ENCODE measurements around the gene IQCM.

IQCM gene

DNA sequence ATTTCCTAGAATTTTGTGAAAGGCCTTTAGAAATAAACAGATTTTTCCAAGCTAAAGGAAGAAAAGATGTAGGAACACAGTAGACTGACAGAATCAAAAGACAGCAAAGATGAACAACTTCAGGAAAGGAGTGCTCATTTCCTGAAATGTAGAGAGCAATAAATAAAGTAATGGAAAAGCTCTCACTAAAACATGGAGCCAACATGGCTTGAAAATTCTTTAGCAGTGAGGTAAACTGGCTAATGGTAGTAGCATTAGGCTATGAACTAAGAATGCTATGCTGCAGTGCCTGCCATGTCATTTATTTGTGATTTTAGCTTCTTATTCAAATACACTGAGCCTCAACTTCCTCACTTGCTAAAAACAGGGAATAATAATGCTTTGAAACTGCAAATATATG is 108.7 kb downstream of the IQCM start:
- H3K9me3 ChIP-seq (ENCODE audit: control insufficient read depth, low read length): no peaks in the 10 kb centered on the region
- H3K36me3 ChIP-seq (ENCODE audit: control insufficient read depth, insufficient read depth, low read length): no peaks in the 10 kb centered on the region
- H2AFZ ChIP-seq: no peak overlapping the region
- no peak overlapping the region for H3K27ac ChIP-seq
- no peaks in the 10 kb centered on the region for H3K4me1 ChIP-seq
- no peak overlapping the region for H3K4me2 ChIP-seq (ENCODE audit: low read length)
- no peak for TF ChIP-seq CTCF (IDR thresholded peaks at IDR 0.05)
- H3K4me3 ChIP-seq (ENCODE audit: low read depth, low read length): no peak overlapping the region
- no peak overlapping the region for H3K9ac ChIP-seq
- no peaks in the 10 kb centered on the region for H3K27me3 ChIP-seq (ENCODE audit: control insufficient read depth, insufficient read depth, low read length)
- no peaks in the 10 kb centered on the region for H3K79me2 ChIP-seq

DNA sequence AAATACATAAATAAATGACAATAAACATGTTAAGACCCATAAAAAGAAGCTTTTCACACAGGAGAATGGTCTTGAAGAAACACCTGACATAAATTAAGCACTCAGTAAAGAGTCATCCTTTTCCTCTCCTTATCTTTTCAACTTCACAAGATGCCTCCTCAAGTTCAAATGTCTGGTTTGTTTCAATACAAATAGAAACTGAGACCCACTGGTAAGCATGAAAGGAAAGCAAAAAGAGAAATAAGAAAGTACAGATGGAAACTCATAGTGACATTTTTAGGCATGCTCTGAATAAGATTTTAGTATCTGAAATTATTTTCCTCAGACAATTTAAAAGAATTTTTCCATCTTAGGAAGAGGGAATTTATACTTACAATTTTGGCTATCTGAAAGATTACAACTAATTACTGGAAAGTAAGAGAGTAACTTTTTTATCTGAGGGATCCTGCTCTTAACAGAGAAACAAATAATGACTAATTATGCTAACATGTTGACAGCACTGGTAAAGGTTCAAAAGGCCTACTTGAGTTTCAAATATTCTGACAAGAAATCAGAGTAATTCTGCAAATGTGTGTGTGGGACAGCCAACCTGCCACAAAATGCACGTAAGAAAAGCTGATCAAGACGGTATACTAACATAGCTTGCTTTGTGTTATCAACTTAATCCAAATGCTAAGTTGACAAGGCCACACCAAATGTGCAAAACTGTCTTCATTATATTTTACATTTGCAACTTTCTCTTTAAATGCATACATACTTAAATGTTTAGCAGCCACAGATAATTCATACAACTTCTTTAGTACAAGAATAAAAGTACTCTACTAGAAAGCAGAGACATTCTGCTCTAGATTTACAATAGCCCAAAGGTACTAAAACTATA is 113.0 kb downstream of the IQCM start:
- no peaks in the 10 kb centered on the region for H3K79me2 ChIP-seq
- H3K4me1 ChIP-seq: no peaks in the 10 kb centered on the region
- H3K4me2 ChIP-seq (ENCODE audit: low read length): no peak overlapping the region
- H3K9me3 ChIP-seq (ENCODE audit: control insufficient read depth, low read length): no peaks in the 10 kb centered on the region
- H2AFZ ChIP-seq: no peak overlapping the region
- no peak overlapping the region for H3K9ac ChIP-seq
- no peak overlapping the region for H3K27ac ChIP-seq
- H3K27me3 ChIP-seq (ENCODE audit: control insufficient read depth, insufficient read depth, low read length): no peaks in the 10 kb centered on the region
- no peak for TF ChIP-seq CTCF (IDR thresholded peaks at IDR 0.05)
- H3K36me3 ChIP-seq (ENCODE audit: control insufficient read depth, insufficient read depth, low read length): no peaks in the 10 kb centered on the region
- no peak overlapping the region for H3K4me3 ChIP-seq (ENCODE audit: low read depth, low read length)

DNA sequence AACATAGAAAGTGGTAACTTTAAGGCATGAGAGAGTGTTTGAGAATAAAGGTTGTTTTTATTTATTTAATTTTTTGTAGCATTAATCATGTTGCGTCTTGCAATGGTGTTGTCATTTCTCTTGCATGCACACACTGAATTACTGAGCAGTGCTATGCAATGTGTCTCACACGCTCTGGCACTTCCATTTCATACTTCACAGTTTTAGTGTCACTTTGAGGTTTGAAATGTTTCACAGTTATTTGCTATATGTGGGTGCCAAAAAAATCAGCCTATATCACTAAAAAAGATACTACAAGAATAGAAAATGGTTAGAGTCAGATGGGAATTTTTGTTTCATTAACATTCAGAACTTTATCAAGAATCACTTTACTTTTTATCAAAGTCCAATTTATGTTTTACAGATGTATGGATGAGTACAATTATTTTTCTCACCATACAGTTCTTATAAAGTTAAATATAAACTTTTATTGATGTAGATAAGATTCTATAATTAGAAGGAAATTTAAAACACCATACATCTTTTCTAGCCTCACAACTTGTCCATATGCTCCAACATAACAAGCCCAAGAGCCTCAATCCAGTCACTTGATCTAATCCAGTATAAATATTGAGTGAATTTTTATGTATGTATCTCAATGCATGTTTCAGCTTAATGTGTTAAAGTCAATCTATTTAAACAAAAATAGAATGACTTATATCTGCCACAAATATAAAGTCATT is 114.0 kb downstream of the IQCM start:
- Histone ChIP-seq H3K4me2 (ENCODE audit: low read length) (no peak overlapping the region), H3K9ac (no peak overlapping the region), H3K79me2 (no peaks in the 10 kb centered on the region), H3K4me3 (ENCODE audit: low read depth, low read length) (no peak overlapping the region), H3K4me1 (no peaks in the 10 kb centered on the region), H3K27me3 (ENCODE audit: control insufficient read depth, insufficient read depth, low read length) (no peaks in the 10 kb centered on the region), H2AFZ (no peak overlapping the region), H3K36me3 (ENCODE audit: control insufficient read depth, insufficient read depth, low read length) (no peaks in the 10 kb centered on the region), H3K9me3 (ENCODE audit: control insufficient read depth, low read length) (no peaks in the 10 kb centered on the region), H3K27ac (no peak overlapping the region)
- no peak for TF ChIP-seq CTCF (IDR thresholded peaks at IDR 0.05)

DNA sequence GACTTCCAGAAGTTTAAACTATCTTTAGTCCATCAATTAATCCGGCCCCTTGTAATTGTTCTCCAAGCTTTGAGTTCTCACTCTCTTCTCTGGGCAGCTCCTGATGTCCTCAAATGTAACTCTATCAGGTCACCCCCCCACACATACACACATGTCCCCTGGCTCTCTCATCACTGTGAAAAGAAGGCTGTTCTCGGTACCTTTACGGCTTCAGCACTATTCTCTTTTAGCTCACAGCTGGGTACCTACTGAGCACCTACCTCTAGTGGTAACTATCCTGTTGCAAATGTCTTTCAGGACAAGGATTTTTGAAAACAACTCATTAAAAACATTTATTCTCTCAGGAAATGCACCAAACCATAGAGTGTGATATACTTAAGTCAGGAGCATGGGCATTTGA is 115.4 kb downstream of the IQCM start:
- H3K27ac ChIP-seq: no peak overlapping the region
- H3K27me3 ChIP-seq (ENCODE audit: control insufficient read depth, insufficient read depth, low read length): no peaks in the 10 kb centered on the region
- H3K4me2 ChIP-seq (ENCODE audit: low read length): no peak overlapping the region
- H3K79me2 ChIP-seq: no peaks in the 10 kb centered on the region
- H2AFZ ChIP-seq: no peak overlapping the region
- H3K4me1 ChIP-seq: no peaks in the 10 kb centered on the region
- H3K9me3 ChIP-seq (ENCODE audit: control insufficient read depth, low read length): no peaks in the 10 kb centered on the region
- H3K36me3 ChIP-seq (ENCODE audit: control insufficient read depth, insufficient read depth, low read length): no peaks in the 10 kb centered on the region
- no peak overlapping the region for H3K4me3 ChIP-seq (ENCODE audit: low read depth, low read length)
- no peak for TF ChIP-seq CTCF (IDR thresholded peaks at IDR 0.05)
- no peak overlapping the region for H3K9ac ChIP-seq
